ENCODE data around the gene PBX1.

DNA sequence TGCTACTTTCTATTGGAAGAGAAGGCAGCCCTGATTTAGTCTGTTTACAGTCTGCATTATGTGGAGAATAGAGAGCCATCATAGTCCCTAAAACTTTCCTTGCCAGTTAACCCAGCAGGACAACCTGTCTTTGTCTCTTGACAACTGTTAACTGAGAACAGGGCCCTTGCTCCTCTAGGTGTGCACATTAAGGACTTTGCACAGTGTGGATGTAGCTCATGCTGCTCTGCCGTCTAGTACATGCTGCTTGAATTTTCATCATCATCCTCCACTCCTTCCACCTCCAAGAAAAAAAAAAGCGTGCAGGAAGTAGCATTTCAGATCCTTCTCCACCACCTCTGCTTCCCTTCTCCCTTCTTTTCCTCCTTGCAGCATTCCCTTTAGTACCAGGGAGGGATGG lies 91.5 kb downstream of the PBX1 start:
- TF ChIP-seq, protein P1, sequence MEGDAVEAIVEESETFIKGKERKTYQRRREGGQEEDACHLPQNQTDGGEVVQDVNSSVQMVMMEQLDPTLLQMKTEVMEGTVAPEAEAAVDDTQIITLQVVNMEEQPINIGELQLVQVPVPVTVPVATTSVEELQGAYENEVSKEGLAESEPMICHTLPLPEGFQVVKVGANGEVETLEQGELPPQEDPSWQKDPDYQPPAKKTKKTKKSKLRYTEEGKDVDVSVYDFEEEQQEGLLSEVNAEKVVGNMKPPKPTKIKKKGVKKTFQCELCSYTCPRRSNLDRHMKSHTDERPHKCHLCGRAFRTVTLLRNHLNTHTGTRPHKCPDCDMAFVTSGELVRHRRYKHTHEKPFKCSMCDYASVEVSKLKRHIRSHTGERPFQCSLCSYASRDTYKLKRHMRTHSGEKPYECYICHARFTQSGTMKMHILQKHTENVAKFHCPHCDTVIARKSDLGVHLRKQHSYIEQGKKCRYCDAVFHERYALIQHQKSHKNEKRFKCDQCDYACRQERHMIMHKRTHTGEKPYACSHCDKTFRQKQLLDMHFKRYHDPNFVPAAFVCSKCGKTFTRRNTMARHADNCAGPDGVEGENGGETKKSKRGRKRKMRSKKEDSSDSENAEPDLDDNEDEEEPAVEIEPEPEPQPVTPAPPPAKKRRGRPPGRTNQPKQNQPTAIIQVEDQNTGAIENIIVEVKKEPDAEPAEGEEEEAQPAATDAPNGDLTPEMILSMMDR (IDR thresholded peaks at IDR 0.05; ENCODE audit: poor library complexity) = no peak
- no peak for TF ChIP-seq EZH2 (IDR thresholded peaks at IDR 0.05; ENCODE audit: borderline replicate concordance)
- TF ChIP-seq EZH2phosphoT487 (IDR thresholded peaks at IDR 0.05; ENCODE audit: low read depth, severe bottlenecking, unreplicated experiment) = no peak
